CD4-positive, alpha-beta T cell treated with Interleukin-4 for 4 hours (primary cell): Measurements from ENCODE around the gene SORBS2.

Source experiments
- DNase-seq: peaks from one replicate; pipeline ENCODE4 v3.0.0-alpha.2; 2020

Gene SORBS2

DNA sequence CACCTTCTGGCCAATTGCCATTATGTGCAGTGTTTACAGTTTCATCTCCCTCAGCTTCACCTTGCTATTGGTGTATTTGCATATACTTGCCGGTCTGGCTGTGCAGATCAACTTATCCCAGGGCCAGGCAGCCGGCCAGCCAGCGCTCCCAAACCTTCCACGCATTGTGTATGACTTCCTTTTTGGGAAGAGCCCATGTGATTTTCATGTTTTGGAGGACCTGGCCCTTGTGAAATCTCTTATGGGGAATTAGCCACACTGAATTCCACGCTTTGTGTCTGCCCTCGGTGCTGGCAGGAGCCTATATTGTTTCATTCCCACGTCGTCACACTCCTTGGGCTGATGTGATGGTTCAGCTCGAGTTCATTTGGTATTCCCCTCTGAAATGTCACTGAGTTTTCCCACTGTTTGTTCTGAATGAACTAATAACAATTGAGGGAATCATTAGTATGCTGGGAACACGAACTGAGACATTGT, 270.7 kb downstream of the SORBS2 start:
- no peak for DNase-seq

DNA sequence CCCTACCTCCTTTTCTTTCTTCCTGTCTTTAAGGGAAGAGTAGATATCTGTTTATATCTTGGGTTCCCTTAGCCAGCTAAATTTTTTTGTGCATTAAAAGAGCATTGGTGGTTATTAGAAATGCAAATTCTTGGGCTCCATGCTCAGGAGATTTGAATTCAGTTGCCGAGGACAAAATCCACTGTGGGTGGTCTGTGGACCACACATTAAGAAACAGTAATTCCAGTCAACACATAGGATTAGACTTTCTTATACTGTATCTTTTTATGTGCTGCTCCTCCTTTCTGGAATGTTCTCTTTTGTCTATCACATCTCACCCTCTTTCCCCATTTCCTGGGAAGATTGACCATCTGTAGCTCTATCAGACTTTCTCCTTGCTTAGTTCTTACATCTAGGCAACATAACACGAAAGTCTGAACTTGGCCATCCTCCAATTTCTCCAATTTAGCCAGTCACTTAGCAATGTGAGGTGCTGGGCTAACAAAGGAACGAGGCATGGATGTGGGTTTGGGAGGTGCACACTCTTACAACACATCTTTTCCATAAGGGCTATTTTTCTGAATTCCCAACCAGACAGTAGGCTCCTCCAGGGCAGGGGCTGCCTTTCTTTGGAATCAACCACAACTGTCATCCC, 271.4 kb downstream of the SORBS2 start:
- no peak for DNase-seq

DNA sequence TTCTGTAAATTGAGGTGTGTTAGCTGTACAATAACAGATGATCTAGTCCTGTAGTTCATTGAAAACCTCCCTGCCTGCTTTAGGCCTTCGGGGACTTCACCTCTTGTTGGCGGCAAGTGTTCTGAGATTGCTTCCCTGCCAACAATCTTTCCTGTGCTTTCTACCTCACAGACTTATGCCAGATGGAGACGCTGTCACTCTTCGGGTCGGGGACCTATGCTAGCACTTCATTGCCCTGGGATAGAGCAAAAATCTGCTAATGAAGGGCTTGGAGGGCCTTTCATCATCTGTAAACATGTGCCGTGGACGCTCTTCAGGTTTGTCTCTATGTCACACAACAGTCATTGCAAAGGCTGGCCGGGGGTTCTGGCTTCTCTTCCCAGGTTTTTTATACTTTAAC, 272.0 kb downstream of the SORBS2 start:
- no peak for DNase-seq

DNA sequence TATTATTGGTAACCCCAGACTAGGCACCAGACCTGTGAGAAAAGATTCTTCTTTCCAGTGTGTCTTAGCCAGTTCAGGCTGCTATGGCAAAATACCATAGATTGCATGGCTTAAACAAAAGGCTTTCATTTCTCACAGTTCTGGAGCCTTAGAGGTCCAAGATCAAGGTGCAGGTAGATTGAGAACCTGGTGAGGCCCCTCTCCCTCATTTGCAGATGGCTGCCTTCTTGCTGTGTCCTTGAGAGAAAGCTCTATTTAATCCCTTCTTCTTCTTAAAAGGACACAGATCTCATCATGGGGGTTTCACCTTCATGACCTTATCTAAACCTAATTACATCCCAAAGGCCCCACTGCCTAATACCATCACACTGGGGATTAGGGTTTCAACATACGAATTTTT, 273.2 kb downstream of the SORBS2 start:
- DNase-seq = no peak

- DNase-seq = no peak
These were observed 275.6 kb downstream of the SORBS2 start for GRCh38 chr4:185536411-185536709.

- no peak for DNase-seq
These were observed 276.2 kb downstream of the SORBS2 start for GRCh38 chr4:185535612-185536410.
